GM19099 (cell line): ENCODE data around the gene KIFAP3.

Experiments used
- POLR2A ChIP-seq: IDR thresholded peaks from 3 replicates; pipeline ENCODE4 v1.6.1; 2011; ENCODE audit warnings: low read depth; ENCODE audit not compliant: insufficient read length; ENCODE audit errors: extremely low read depth

KIFAP3 gene

DNA sequence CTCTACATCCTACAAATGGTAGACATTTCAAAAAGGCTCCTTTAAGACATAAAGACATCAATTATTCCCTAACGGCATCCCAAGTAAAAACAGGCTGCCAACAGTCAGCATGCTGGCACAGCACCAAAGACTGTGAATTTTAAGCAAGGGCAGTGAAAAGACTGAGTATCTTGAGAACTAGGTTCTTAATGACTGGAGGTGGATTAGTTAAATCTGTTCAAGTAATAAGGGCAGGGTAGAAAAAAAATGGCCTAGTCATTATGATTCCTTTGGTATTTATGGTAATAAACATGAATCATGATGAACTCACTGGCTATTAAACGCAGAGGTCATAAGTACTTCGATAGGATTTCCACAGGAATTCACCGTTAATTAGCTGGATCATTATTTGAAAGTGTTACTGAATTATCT, 75.2 kb downstream of the KIFAP3 start:
- TF ChIP-seq POLR2A = no peak

DNA sequence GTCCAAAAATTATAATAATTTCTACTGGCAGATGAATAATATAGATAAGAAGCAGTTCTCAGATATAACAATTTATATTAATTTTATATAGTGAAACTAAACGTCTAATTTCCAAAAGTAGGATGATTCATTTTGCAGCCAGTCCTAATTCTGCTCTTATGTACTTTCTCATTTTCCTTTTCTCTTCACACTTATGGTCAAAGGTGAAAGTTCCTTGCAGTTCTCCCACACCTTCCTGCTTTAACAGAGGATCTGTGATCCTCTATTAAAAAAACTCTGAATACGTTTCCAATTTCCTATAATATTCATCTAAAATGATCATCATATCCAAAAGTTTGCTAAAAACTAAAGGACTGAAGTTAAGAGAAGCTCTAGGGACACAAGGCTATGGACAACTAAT, 78.5 kb downstream of the KIFAP3 start:
- TF ChIP-seq POLR2A = no peak

DNA sequence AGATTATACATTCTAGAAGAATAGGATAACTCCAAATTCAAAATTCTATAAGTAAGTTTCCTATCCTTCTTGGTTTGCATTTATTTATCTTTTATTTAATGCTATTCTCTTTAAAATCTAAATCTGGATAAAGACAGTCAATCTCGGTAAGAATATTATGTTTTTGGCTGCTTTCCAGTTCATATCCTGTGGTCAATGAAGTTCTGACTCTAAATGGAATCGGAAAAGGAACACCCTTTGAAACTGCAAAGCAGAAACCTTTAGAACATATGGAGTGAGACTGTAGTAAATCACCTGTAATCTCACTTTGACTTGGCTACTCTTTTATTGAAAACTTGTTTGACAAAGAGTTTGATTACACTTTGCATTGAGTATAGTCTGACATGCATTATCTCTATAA, 85.2 kb downstream of the KIFAP3 start:
- no peak for TF ChIP-seq POLR2A

GRCh38 chr1:169985757-169986156, 88.7 kb downstream of the KIFAP3 start:
- no peak for TF ChIP-seq POLR2A

DNA sequence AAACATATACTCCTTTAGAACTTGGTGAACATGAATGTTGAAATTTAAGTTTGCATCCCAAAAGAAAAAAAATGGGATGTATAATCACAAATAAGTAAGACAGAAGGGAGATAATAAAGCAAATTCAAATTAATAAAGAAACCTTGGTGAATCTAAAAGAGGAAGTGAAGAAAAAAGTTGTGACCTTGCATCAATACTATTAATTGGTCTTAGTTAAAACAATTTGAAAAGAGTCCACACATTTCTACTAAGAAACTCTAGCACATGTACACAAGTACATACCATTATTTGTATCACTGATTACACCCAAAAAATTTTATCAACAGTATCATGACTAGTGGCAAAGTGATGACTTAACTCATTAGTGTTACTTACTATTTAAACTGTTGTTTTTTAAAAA, 100.4 kb downstream of the KIFAP3 start:
- TF ChIP-seq POLR2A = no peak

GRCh38 chr1:169970114-169970513, 104.4 kb downstream of the KIFAP3 start:
- no peak for TF ChIP-seq POLR2A

DNA sequence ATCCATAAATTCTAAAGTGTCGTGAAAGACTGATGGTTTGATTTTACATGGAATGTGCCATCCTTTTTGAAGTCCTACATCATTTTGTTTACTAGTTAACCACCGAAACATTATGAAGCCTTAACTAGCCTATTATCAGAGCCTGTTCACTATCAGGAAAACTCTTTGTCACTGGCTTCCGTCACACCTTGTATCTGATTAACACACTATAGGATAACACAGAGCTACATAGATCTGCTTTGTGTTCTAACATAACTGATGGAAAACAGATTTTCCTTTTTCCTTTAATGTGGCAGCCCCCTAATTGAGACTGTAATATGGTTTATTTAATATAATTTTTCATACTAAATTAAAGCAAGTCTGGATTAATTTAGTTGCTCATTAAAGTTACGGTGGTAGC, 106.3 kb downstream of the KIFAP3 start:
- no peak for TF ChIP-seq POLR2A

- TF ChIP-seq POLR2A = no peak
These were observed 110.3 kb downstream of the KIFAP3 start for GRCh38 chr1:169964206-169964605.

GRCh38 chr1:169959686-169960085, 114.8 kb downstream of the KIFAP3 start:
- TF ChIP-seq POLR2A = no peak

- TF ChIP-seq POLR2A = no peak
These were observed 115.5 kb downstream of the KIFAP3 start for GRCh38 chr1:169958987-169959386.

DNA sequence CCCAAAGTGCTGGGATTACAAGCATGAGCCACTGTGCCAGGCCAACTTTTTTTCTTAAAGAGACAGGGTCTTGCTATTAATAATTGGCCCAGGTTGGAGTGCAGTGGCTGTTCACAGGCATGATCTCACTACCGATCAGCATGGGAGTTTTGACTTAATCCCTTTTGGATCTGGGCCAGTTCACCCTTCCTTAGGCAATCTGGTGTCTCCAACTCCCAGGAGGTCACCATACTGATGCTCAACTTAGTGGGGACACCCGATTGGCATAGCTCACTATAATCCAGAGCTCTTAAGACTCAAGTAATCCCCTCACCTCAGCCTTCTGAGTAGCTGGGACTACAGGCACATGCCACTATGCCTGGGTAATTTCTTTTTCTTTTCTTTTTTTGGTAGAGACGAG, 116.6 kb downstream of the KIFAP3 start:
- TF ChIP-seq POLR2A = no peak

GRCh38 chr1:169951108-169951507, 123.4 kb downstream of the KIFAP3 start:
- TF ChIP-seq POLR2A = no peak

GRCh38 chr1:169949139-169949538, 125.4 kb downstream of the KIFAP3 start:
- TF ChIP-seq POLR2A = no peak

DNA sequence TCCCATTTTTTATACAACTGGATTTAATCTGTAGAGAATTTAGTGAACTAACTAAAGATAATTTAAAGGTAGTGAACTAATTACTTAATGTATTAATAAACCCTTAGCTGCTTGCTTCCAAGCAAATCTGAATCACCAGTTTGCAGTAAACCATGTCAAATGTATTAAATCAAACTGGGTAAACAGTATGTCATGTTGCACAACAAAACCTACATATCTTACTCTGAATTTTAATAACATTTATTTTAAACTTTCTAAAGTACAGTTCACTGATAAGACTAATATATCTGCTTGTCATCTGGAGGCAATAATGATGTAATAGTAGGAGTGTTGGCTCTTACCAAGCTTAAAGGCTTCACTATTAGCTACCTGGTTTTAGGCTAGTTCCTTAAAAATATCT, 128.3 kb downstream of the KIFAP3 start:
- no peak for TF ChIP-seq POLR2A

- TF ChIP-seq POLR2A = no peak
These were observed 129.3 kb downstream of the KIFAP3 start for GRCh38 chr1:169945181-169945580.

- TF ChIP-seq POLR2A = no peak
These were observed 129.9 kb downstream of the KIFAP3 start for GRCh38 chr1:169944621-169945020.

DNA sequence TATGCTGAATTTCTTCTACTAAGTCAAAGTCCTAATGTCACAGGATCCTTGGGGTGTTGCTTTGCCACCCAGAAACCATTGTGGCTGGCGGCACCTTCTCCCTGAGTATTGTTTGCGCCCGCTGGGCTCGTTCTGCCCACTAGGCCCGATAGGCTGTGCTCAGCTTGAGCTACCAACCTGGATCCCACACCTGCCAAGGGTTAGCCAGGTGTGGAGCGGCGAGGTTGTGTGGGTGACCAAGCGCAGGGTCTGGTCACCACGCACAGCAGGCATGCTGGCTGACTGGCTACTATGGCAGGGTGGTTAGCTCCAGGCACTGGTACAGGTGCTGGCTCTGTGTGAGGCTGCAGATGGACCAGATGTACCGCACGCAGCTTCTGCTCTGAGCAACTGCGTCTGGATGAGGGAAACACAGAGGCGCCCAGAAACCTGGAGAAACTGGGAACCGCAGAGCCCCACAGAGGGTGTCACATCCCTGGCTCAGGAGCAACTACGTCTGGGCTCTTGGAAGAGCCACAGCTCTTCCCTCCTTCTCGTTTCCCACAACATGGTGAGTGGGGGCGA, 130.4 kb downstream of the KIFAP3 start:
- no peak for TF ChIP-seq POLR2A
